ENCODE results near the gene LCN1.
"Not testable (repeated sequence)": the region's sequence is repeated elsewhere in the genome, so short reads cannot be mapped to it uniquely, and the experiment has no call there.

- TF ChIP-seq CTCF (conservative IDR thresholded peaks at IDR 0.05; ENCODE audit: low read depth in 2 of 2); EZH2 (IDR thresholded peaks at IDR 0.05; ENCODE audit: low read depth, unreplicated experiment); POLR2AphosphoS5 (IDR thresholded peaks at IDR 0.05; ENCODE audit: low read depth); ZNF331 (CRISPR knock-in tag; IDR thresholded peaks at IDR 0.05; ENCODE audit: low read depth): not testable (repeated sequence)
Observed at GRCh38 chr9:135546792-135547617, 25.8 kb downstream of the LCN1 start.

Measured in GM23338 (cell line).